ENCODE results near the gene SF3A1.

- TF ChIP-seq, protein P1, sequence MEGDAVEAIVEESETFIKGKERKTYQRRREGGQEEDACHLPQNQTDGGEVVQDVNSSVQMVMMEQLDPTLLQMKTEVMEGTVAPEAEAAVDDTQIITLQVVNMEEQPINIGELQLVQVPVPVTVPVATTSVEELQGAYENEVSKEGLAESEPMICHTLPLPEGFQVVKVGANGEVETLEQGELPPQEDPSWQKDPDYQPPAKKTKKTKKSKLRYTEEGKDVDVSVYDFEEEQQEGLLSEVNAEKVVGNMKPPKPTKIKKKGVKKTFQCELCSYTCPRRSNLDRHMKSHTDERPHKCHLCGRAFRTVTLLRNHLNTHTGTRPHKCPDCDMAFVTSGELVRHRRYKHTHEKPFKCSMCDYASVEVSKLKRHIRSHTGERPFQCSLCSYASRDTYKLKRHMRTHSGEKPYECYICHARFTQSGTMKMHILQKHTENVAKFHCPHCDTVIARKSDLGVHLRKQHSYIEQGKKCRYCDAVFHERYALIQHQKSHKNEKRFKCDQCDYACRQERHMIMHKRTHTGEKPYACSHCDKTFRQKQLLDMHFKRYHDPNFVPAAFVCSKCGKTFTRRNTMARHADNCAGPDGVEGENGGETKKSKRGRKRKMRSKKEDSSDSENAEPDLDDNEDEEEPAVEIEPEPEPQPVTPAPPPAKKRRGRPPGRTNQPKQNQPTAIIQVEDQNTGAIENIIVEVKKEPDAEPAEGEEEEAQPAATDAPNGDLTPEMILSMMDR (IDR thresholded peaks at IDR 0.05), result no peak
- TF ChIP-seq POLR2A (IDR thresholded peaks at IDR 0.05), result no peak
Measured at GRCh38 chr22:30372915-30373314, 16.2 kb upstream of the SF3A1 start.

All from body of pancreas (tissue), 4 donors.